GM12873 (cell line): ENCODE results near the gene DCUN1D4.

Source experiments
- CTCF ChIP-seq: IDR thresholded peaks from 2 replicates; pipeline ENCODE4 v1.5.1; 2012; ENCODE audit warnings: low read depth, mild to moderate bottlenecking, moderate library complexity, low read length, control low read depth; ENCODE audit not compliant: insufficient read depth; ENCODE audit errors: missing control alignments

The DCUN1D4 gene

GRCh38 chr4:51855751-51856150, 12.8 kb downstream of the DCUN1D4 start:
- no peak for TF ChIP-seq CTCF

- TF ChIP-seq CTCF, result no peak
Observed at GRCh38 chr4:51858605-51859202, 15.8 kb downstream of the DCUN1D4 start.

GRCh38 chr4:51859476-51860031, 16.6 kb downstream of the DCUN1D4 start:
- TF ChIP-seq CTCF, result no peak

- TF ChIP-seq CTCF, result no peak
Observed at GRCh38 chr4:51862199-51862598, 19.2 kb downstream of the DCUN1D4 start.

- TF ChIP-seq CTCF, result no peak
Observed at GRCh38 chr4:51862781-51863180, 19.8 kb downstream of the DCUN1D4 start.

GRCh38 chr4:51865717-51866116, 22.8 kb downstream of the DCUN1D4 start:
- TF ChIP-seq CTCF, result no peak

GRCh38 chr4:51866835-51867234, 23.9 kb downstream of the DCUN1D4 start:
- no peak for TF ChIP-seq CTCF
